ENCODE results near the gene TMEM132D. TPM values are rescaled to one million over a fixed set of nuclear protein-coding genes. Genes with fewer than 3 reads are reported as not detected.

Gene TMEM132D
- total RNA-seq, 1 donor from 2014 or later = 1.1 TPM

DNA sequence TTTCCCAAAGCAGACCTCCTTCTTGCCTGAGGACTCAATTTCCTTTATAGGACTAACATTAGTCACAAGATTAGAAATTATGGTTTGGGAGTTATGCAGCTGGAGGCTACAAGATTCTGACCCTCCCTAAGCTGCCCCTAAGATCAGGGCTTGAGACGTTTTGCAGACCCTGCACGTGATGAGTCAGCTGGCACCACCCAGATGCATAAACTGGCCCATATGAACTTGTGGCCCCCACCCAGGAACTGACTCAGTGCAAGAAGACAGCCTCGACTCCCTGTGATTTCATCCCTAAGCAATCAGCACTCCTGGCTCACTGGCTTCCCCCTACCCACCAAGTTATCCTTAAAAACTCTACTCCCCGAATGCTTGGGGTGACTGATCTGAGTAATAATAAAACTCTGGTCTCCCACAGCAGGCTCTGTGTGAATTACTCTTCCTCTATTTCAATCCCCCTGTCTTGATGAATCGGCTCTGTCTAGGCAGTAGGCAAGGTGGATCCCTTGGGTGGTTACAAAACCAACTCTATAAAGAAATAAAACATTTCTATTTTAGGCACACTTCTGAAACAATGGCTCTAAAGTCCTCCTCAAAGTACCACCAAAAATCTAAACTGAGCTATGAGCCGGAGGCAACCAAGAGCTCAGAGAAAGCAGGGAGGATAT is 233.4 kb downstream of the TMEM132D start:
- Mint-ChIP-seq H3K27ac (no peak overlapping the region), H3K36me3 (peaks cover 16% of the 10 kb centered on the region), H3K9me3 (peaks cover 18% of the 10 kb centered on the region)

GRCh38 chr12:129665414-129665813 is 238.4 kb downstream of the TMEM132D start:
- Histone ChIP-seq H3K79me2 (ENCODE audit: low read depth) (no peaks in the 10 kb centered on the region), H3F3A (ENCODE audit: low read depth) (no peaks in the 10 kb centered on the region), H3K4me2 (no peak overlapping the region), H2AFZ (replicated peaks) (no peak overlapping the region), H3K36me3 (no peaks in the 10 kb centered on the region), H4K20me1 (ENCODE audit: low read depth) (no peaks in the 10 kb centered on the region), H3K4me1 (no peaks in the 10 kb centered on the region), H3K9ac (no peak overlapping the region), H3K27me3 (no peaks in the 10 kb centered on the region), H3K4me3 (no peak overlapping the region), H3K27ac (no peak overlapping the region), H3K9me3 (ENCODE audit: low read depth) (peaks cover 9% of the 10 kb centered on the region)
- Mint-ChIP-seq H3K27me3 (ENCODE audit: insufficient read depth, low read depth) (peaks cover 2% of the 10 kb centered on the region), H3K9me3 (peaks cover 22% of the 10 kb centered on the region), H3K27ac (no peak overlapping the region), H3K36me3 (peaks cover 10% of the 10 kb centered on the region), H3K4me1 (peaks cover 4% of the 10 kb centered on the region), H3K4me3 (no peak overlapping the region)
- no peak for TF ChIP-seq EZH2 (IDR thresholded peaks at IDR 0.05)
- TF ChIP-seq, protein P1, sequence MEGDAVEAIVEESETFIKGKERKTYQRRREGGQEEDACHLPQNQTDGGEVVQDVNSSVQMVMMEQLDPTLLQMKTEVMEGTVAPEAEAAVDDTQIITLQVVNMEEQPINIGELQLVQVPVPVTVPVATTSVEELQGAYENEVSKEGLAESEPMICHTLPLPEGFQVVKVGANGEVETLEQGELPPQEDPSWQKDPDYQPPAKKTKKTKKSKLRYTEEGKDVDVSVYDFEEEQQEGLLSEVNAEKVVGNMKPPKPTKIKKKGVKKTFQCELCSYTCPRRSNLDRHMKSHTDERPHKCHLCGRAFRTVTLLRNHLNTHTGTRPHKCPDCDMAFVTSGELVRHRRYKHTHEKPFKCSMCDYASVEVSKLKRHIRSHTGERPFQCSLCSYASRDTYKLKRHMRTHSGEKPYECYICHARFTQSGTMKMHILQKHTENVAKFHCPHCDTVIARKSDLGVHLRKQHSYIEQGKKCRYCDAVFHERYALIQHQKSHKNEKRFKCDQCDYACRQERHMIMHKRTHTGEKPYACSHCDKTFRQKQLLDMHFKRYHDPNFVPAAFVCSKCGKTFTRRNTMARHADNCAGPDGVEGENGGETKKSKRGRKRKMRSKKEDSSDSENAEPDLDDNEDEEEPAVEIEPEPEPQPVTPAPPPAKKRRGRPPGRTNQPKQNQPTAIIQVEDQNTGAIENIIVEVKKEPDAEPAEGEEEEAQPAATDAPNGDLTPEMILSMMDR (IDR thresholded peaks at IDR 0.05) = no peak
- no peak for DNase-seq (ENCODE audit: low spot score)

More for the DNA sequence above, 233.4 kb downstream of the TMEM132D start:
- no peak for TF ChIP-seq EZH2 (IDR thresholded peaks at IDR 0.05)
- TF ChIP-seq EZH2phosphoT487 (IDR thresholded peaks at IDR 0.05) = no peak
- TF ChIP-seq, protein P1 (IDR thresholded peaks at IDR 0.05) = no peak
- DNase-seq (ENCODE audit: low spot score) = no peak
- Histone ChIP-seq H2AFZ (replicated peaks) (no peak overlapping the region), H3K27ac (no peak overlapping the region), H3K4me3 (no peak overlapping the region), H3K79me2 (ENCODE audit: low read depth) (no peaks in the 10 kb centered on the region), H3K4me2 (no peak overlapping the region), H3K27me3 (no peaks in the 10 kb centered on the region), H3K36me3 (no peaks in the 10 kb centered on the region), H3K9ac (no peak overlapping the region), H4K20me1 (ENCODE audit: low read depth) (no peaks in the 10 kb centered on the region), H3K4me1 (no peaks in the 10 kb centered on the region), H3K9me3 (ENCODE audit: low read depth) (peaks cover 9% of the 10 kb centered on the region), H3F3A (ENCODE audit: low read depth) (no peaks in the 10 kb centered on the region)
- H3K4me3 Mint-ChIP-seq = no peak overlapping the region
- peaks cover 3% of the 10 kb centered on the region for H3K4me1 Mint-ChIP-seq
- no peaks in the 10 kb centered on the region for H3K27me3 Mint-ChIP-seq (ENCODE audit: insufficient read depth, low read depth)

- no peak overlapping the region for H3K27ac Mint-ChIP-seq
- H3K36me3 Mint-ChIP-seq = no peaks in the 10 kb centered on the region
These were observed 241.6 kb downstream of the TMEM132D start for GRCh38 chr12:129662234-129662633.

More at GRCh38 chr12:129662234-129662633, 241.6 kb downstream of the TMEM132D start:
- Histone ChIP-seq H3K4me2 (no peak overlapping the region), H3K9me3 (ENCODE audit: low read depth) (no peaks in the 10 kb centered on the region), H2AFZ (replicated peaks) (no peak overlapping the region), H3K36me3 (no peaks in the 10 kb centered on the region), H3K9ac (no peak overlapping the region), H3K27ac (no peak overlapping the region), H3K27me3 (no peaks in the 10 kb centered on the region), H3F3A (ENCODE audit: low read depth) (no peaks in the 10 kb centered on the region), H4K20me1 (ENCODE audit: low read depth) (no peaks in the 10 kb centered on the region), H3K4me3 (no peak overlapping the region), H3K4me1 (peaks cover 11% of the 10 kb centered on the region), H3K79me2 (ENCODE audit: low read depth) (no peaks in the 10 kb centered on the region)
- TF ChIP-seq EZH2phosphoT487 (IDR thresholded peaks at IDR 0.05) (no peak), EZH2 (IDR thresholded peaks at IDR 0.05) (no peak)
- TF ChIP-seq, protein P1 (IDR thresholded peaks at IDR 0.05) = no peak
- Mint-ChIP-seq H3K27me3 (ENCODE audit: insufficient read depth, low read depth) (peaks cover 4% of the 10 kb centered on the region), H3K4me1 (peaks cover 27% of the 10 kb centered on the region), H3K9me3 (peaks cover 8% of the 10 kb centered on the region), H3K4me3 (no peak overlapping the region)
- no peak for DNase-seq (ENCODE audit: low spot score)
